Measurements from ENCODE around the gene IL10RB.
"Not testable (repeated sequence)": the region's sequence is repeated elsewhere in the genome, so short reads cannot be mapped to it uniquely, and the experiment has no call there.

Gene IL10RB

DNA sequence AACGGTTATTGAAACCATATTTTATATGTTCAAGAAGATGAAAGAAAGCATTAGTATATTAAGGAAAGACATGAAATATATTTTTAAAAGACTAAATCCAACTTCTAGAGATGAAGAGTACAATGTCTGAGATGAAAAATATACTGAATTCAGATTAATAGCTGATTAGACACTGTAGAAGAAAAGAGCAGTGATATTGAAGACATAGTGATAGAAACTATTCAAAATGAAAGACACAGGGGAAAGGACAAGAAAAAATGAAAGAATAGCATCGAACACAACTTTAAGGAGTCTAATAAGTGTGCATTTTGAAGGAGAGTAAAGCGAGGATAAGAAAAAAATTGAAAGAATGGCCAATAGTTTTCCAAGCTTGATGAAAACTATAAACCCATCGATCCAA lies 47.4 kb downstream of the IL10RB start:
- no peak for ATAC-seq
- no peak for TF ChIP-seq ZNF70 (CRISPR knock-in tag; IDR thresholded peaks at IDR 0.05)
- TF ChIP-seq, protein P1, sequence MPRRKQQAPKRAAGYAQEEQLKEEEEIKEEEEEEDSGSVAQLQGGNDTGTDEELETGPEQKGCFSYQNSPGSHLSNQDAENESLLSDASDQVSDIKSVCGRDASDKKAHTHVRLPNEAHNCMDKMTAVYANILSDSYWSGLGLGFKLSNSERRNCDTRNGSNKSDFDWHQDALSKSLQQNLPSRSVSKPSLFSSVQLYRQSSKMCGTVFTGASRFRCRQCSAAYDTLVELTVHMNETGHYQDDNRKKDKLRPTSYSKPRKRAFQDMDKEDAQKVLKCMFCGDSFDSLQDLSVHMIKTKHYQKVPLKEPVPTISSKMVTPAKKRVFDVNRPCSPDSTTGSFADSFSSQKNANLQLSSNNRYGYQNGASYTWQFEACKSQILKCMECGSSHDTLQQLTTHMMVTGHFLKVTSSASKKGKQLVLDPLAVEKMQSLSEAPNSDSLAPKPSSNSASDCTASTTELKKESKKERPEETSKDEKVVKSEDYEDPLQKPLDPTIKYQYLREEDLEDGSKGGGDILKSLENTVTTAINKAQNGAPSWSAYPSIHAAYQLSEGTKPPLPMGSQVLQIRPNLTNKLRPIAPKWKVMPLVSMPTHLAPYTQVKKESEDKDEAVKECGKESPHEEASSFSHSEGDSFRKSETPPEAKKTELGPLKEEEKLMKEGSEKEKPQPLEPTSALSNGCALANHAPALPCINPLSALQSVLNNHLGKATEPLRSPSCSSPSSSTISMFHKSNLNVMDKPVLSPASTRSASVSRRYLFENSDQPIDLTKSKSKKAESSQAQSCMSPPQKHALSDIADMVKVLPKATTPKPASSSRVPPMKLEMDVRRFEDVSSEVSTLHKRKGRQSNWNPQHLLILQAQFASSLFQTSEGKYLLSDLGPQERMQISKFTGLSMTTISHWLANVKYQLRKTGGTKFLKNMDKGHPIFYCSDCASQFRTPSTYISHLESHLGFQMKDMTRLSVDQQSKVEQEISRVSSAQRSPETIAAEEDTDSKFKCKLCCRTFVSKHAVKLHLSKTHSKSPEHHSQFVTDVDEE (CRISPR knock-in tag; IDR thresholded peaks at IDR 0.05), result no peak
- TF ChIP-seq CSDC2 (CRISPR knock-in tag; IDR thresholded peaks at IDR 0.05), result no peak
- peak; percentile 97 for TF ChIP-seq ZFP30 (CRISPR knock-in tag; IDR thresholded peaks at IDR 0.05)
- no peak for TF ChIP-seq TOX (CRISPR knock-in tag; IDR thresholded peaks at IDR 0.05; ENCODE audit: borderline replicate concordance)
- no peak for TF ChIP-seq ISL1 (CRISPR knock-in tag; IDR thresholded peaks at IDR 0.05)
- TF ChIP-seq OSR1 (CRISPR knock-in tag; IDR thresholded peaks at IDR 0.05), result no peak
- TF ChIP-seq ARNTL (CRISPR knock-in tag; IDR thresholded peaks at IDR 0.05; ENCODE audit: borderline replicate concordance, low read depth), result no peak

DNA sequence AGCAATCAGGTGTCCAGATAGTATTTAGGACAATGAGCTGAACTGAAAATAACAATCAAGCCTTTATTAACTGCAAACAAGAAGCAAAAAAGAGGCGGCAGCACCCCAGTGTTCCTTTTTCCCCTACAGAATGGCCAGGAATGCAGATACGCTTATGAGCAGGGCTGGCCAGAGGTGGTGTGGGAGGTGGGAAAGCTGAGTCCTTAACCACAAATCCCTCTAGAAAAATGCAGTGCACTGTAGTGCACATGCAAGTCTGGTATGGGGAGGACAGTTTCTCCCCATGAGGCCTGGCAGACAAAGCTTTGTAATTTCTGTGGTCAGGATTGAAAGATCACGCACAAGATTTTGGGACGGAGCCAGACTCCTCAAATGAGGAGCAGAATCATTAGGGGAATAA lies 47.9 kb downstream of the IL10RB start:
- TF ChIP-seq ESRRG (CRISPR knock-in tag; IDR thresholded peaks at IDR 0.05) (no peak), TCF4 (CRISPR knock-in tag; IDR thresholded peaks at IDR 0.05; ENCODE audit: borderline replicate concordance) (no peak)
- ATAC-seq, result no peak

DNA sequence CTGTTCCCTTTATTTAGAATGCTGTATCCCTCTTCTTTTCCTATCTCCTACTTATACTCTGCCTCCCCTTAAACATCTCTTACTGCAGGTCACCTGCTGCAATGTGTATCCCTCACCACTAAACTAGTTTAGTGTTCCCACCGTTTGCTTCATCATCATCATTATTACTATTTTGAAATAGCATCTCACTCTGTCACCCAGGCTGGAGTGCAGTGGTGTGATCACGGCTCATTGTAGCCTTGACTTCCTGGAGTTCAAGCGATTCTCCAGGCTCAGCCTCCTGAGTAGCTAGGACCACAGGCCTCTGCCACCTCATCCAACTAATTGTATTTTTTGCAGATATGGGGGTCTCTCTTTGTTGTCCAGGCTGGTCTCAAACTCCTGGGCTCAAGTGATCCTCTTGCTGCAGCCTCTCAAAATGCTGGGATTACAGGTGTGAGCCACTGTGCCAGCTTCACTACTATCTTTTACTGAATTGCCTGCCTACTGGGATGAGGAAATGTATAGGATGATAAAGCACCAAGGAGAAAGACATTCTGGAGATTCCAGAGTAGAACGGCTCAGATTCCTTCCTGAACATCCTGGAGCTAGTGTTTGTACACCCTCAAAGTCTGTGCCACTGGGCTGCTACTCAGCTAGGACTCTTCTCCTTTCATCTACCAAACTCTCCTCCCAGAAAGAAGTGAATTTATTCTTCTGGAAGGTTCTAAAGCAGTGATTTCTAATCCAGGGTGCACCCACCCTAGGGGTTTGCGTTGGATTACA lies 50.0 kb downstream of the IL10RB start:
- ATAC-seq, result no peak
- no peak for TF ChIP-seq CSDC2 (CRISPR knock-in tag; IDR thresholded peaks at IDR 0.05)
- no peak for TF ChIP-seq OSR1 (CRISPR knock-in tag; IDR thresholded peaks at IDR 0.05)
- no peak for TF ChIP-seq BACH2 (CRISPR knock-in tag; IDR thresholded peaks at IDR 0.05; ENCODE audit: borderline replicate concordance)

DNA sequence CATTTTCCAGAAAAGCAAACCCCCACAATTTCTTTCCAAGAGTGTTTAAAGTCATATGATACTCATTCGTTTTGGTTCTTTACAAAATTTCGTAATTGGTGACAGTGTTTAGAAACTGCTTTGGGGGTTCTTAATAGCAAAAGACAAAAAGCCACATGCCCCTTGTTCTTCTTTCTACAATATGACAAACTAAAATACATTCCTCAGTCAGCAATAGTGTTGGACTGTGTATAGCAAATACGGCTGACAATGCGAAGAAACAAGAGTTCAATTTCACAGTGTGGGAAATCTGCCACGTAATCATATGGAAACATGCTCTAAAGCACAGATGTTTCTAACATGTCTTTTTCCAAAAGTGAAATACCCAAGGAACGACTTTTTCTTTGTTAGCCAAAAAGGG lies 51.0 kb downstream of the IL10RB start:
- TF ChIP-seq, protein P2, sequence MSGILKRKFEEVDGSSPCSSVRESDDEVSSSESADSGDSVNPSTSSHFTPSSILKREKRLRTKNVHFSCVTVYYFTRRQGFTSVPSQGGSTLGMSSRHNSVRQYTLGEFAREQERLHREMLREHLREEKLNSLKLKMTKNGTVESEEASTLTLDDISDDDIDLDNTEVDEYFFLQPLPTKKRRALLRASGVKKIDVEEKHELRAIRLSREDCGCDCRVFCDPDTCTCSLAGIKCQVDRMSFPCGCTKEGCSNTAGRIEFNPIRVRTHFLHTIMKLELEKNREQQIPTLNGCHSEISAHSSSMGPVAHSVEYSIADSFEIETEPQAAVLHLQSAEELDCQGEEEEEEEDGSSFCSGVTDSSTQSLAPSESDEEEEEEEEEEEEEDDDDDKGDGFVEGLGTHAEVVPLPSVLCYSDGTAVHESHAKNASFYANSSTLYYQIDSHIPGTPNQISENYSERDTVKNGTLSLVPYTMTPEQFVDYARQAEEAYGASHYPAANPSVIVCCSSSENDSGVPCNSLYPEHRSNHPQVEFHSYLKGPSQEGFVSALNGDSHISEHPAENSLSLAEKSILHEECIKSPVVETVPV (CRISPR knock-in tag; IDR thresholded peaks at IDR 0.05), result no peak
- TF ChIP-seq, protein P3, sequence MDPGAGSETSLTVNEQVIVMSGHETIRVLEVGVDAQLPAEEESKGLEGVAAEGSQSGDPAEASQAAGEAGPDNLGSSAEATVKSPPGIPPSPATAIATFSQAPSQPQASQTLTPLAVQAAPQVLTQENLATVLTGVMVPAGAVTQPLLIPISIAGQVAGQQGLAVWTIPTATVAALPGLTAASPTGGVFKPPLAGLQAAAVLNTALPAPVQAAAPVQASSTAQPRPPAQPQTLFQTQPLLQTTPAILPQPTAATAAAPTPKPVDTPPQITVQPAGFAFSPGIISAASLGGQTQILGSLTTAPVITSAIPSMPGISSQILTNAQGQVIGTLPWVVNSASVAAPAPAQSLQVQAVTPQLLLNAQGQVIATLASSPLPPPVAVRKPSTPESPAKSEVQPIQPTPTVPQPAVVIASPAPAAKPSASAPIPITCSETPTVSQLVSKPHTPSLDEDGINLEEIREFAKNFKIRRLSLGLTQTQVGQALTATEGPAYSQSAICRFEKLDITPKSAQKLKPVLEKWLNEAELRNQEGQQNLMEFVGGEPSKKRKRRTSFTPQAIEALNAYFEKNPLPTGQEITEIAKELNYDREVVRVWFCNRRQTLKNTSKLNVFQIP (CRISPR knock-in tag; IDR thresholded peaks at IDR 0.05; ENCODE audit: borderline replicate concordance, low read depth), result no peak

DNA sequence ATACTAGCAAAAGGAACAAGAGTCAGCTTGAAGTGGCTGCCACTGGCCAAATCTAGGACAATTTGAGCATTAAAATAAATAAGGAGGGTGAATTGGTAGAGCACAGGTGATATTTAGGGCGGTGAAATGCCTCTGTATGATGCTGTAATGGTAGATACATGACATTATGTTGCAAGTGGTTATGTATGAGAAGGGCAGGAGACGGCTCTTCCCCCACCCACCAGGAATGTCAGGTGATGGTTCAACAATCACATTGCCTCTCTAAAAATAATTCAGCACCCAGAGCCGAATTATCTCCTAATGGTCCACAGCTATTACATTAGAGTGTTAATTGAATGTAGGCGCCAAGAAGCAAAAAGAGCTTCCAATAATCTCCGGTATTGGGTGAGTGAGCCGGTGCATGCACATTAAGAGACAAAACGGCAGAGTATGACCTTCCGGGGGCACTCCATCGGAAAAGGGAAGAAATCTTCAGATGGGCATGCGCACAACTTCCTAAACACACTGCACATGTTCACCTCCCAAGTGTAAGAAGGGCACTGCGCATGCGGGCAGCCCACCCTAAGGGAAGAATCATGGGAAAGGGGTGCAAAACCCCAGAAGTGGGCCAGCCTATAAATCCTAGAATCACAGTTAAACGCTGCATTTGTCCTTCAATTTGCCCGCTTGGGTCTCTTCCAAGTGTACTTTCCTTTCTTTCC lies 51.8 kb downstream of the IL10RB start:
- TF ChIP-seq PPARA (CRISPR knock-in tag; IDR thresholded peaks at IDR 0.05; ENCODE audit: borderline replicate concordance), result no peak
- no peak for TF ChIP-seq TOX (CRISPR knock-in tag; IDR thresholded peaks at IDR 0.05; ENCODE audit: borderline replicate concordance)
- no peak for TF ChIP-seq ISL1 (CRISPR knock-in tag; IDR thresholded peaks at IDR 0.05)
- TF ChIP-seq CSDC2 (CRISPR knock-in tag; IDR thresholded peaks at IDR 0.05), result no peak
- TF ChIP-seq ZNF70 (CRISPR knock-in tag; IDR thresholded peaks at IDR 0.05), result no peak
- TF ChIP-seq ZFP3 (CRISPR knock-in tag; IDR thresholded peaks at IDR 0.05), result no peak
- TF ChIP-seq, protein P4, sequence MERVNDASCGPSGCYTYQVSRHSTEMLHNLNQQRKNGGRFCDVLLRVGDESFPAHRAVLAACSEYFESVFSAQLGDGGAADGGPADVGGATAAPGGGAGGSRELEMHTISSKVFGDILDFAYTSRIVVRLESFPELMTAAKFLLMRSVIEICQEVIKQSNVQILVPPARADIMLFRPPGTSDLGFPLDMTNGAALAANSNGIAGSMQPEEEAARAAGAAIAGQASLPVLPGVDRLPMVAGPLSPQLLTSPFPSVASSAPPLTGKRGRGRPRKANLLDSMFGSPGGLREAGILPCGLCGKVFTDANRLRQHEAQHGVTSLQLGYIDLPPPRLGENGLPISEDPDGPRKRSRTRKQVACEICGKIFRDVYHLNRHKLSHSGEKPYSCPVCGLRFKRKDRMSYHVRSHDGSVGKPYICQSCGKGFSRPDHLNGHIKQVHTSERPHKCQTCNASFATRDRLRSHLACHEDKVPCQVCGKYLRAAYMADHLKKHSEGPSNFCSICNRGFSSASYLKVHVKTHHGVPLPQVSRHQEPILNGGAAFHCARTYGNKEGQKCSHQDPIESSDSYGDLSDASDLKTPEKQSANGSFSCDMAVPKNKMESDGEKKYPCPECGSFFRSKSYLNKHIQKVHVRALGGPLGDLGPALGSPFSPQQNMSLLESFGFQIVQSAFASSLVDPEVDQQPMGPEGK (CRISPR knock-in tag; IDR thresholded peaks at IDR 0.05; ENCODE audit: borderline replicate concordance), result no peak
- TF ChIP-seq ARNTL (CRISPR knock-in tag; IDR thresholded peaks at IDR 0.05; ENCODE audit: borderline replicate concordance, low read depth), result no peak
- no peak for TF ChIP-seq RARB (CRISPR knock-in tag; IDR thresholded peaks at IDR 0.05)
- TF ChIP-seq ZFP30 (CRISPR knock-in tag; IDR thresholded peaks at IDR 0.05), result no peak
- no peak for TF ChIP-seq GLIS3 (CRISPR knock-in tag; IDR thresholded peaks at IDR 0.05)
- TF ChIP-seq, protein P5, sequence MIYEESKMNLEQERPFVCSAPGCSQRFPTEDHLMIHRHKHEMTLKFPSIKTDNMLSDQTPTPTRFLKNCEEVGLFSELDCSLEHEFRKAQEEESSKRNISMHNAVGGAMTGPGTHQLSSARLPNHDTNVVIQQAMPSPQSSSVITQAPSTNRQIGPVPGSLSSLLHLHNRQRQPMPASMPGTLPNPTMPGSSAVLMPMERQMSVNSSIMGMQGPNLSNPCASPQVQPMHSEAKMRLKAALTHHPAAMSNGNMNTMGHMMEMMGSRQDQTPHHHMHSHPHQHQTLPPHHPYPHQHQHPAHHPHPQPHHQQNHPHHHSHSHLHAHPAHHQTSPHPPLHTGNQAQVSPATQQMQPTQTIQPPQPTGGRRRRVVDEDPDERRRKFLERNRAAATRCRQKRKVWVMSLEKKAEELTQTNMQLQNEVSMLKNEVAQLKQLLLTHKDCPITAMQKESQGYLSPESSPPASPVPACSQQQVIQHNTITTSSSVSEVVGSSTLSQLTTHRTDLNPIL (CRISPR knock-in tag; IDR thresholded peaks at IDR 0.05; ENCODE audit: low read depth), result no peak
- TF ChIP-seq SNAI2 (CRISPR knock-in tag; IDR thresholded peaks at IDR 0.05), result no peak
- ATAC-seq, result no peak

More for the DNA sequence above, 51.0 kb downstream of the IL10RB start:
- no peak for ATAC-seq

DNA sequence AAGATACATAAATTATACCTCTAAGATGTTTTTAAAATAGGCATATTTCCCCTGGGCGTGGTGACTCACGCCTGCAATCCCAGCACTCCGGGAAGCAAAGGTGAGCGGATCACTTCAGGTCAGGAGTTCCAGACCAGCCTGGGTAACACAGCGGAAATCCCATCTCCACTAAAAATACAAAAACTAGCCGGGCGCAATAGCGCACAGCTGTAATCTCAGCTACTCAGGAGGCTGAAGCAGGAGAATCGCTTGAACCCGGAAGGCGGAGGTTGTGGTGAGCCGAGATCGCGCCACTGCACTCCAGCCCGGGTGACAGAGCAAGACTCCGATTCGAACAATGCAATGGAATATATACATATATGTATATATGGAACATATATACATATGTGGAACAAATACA lies 54.8 kb downstream of the IL10RB start:
- not testable (repeated sequence) for ATAC-seq

DNA sequence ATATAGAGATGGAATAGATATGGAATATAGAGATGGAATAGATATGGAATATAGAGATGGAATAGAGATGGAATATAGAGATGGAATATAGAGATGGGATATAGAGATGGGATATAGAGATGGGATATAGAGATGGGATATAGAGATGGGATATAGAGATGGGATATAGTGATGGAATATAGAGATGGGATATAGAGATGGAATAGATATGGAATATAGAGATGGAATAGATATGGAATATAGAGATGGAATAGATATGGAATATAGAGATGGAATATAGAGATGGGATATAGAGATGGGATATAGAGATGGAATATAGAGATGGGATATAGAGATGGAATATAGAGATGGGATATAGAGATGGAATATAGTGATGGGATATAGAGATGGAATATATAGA lies 57.4 kb downstream of the IL10RB start:
- ATAC-seq, result not testable (repeated sequence)

Data from SK-N-SH treated with all-trans-retinoic acid at 6 μM for 48 hours (cell line).